HCT116 (cell line): Measurements from ENCODE around the gene LGMN. TPM values are rescaled to one million over a fixed set of nuclear protein-coding genes. Genes with fewer than 3 reads are reported as not detected.

Experiments used
- ATAC-seq: fragments of 200-7000 bp; cut with Tn5 transposase; 2 replicates; pipeline ENCODE4 v1.9.1; 2020; ENCODE audit warnings: mild to moderate bottlenecking, moderate library complexity
- BruUV-seq: library from RNA; stranded (reverse); fragments of 400-500 nt; replicated peaks from 2 replicates; lab custom pipeline; 2021; lab: Mats Ljungman, UMichigan
- CTCF ChIA-PET: fragments of 300-600 bp; sonication (Branson Sonifier 250); formaldehyde crosslinking; loops from one replicate; lab custom pipeline; 2021; ENCODE audit warnings: antibody characterized with exemption; lab: Charles Lee
- POLR2A ChIA-PET: fragments of 300-600, 350-600 bp; sonication (Branson Sonifier 250); formaldehyde crosslinking; loops from one replicate; lab custom pipeline; 2021; ENCODE audit warnings: antibody characterized with exemption; lab: Charles Lee
- RAD21 ChIA-PET, 2 experiments: fragments of 300-600 bp; sonication (Branson Sonifier 250); formaldehyde crosslinking; loops; one replicate each; lab custom pipeline; 2023; ENCODE audit warnings: low total read pairs in 2 of 2; ENCODE audit not compliant: uncharacterized antibody in 2 of 2, unreplicated experiment in 2 of 2, low non-redundant PET in 1 of 2; lab: Charles Lee
- DNase-seq: peaks from one replicate; pipeline ENCODE4 v3.0.0-alpha.2; 2010; ENCODE audit warnings: low read depth, low spot score
- H2AFZ ChIP-seq: fragments of 200-600 bp; shearing (Covaris generic), sonication (generic); 2 replicates; pipeline ENCODE4 v1.6.1; 2017; ENCODE audit warnings: low read depth, mixed run types, mixed read lengths, antibody characterized with exemption, low read length; ENCODE audit not compliant: poor library complexity, severe bottlenecking
- H3K27ac ChIP-seq: 2 replicates; pipeline ENCODE4 v1.5.1; 2012; ENCODE audit warnings: low read depth, low read length
- H3K27me3 ChIP-seq: fragments of 200-600 bp; sonication (generic); 2 replicates; pipeline ENCODE4 v1.6.1; 2016; ENCODE audit warnings: mixed run types, low read length, mixed read lengths; ENCODE audit not compliant: insufficient read depth
- H3K36me3 ChIP-seq, 2 experiments: fragments of 200-500 bp in 1 of 2; fragments of 200-600 bp in 1 of 2; sonication (Bioruptor generic) in 1 of 2; sonication (generic) in 1 of 2; 2 replicates each; pipeline versions ENCODE4 v1.5.1 to v1.6.1; 2014 to 2016; ENCODE audit warnings: low read length in 2 of 2, inconsistent platforms in 1 of 2, mixed read lengths in 1 of 2, mixed run types in 1 of 2; ENCODE audit not compliant: insufficient read depth in 2 of 2, control insufficient read depth in 1 of 2
- H3K4me1 ChIP-seq, 2 experiments: fragments of 200-600 bp in 1 of 2; sonication (generic) in 1 of 2; 2 replicates each; pipeline versions ENCODE4 v1.5.1 to v1.6.1; 2012 to 2017; ENCODE audit warnings: low read length in 2 of 2, inconsistent platforms in 1 of 2, mild to moderate bottlenecking in 1 of 2, mixed read lengths in 1 of 2, mixed run types in 1 of 2, moderate library complexity in 1 of 2; ENCODE audit not compliant: insufficient read depth in 2 of 2, control insufficient read depth in 1 of 2
- H3K4me2 ChIP-seq: fragments of 200-600 bp; sonication (generic); 2 replicates; pipeline ENCODE4 v1.6.1; 2017; ENCODE audit warnings: mixed run types, low read length, mixed read lengths
- H3K4me3 ChIP-seq, 2 experiments: fragments of 200-600 bp in 1 of 2; sonication (generic) in 1 of 2; replicated peaks in 1 of 2; 2 replicates each; pipeline ENCODE4 v1.5.1; 2011 to 2016; ENCODE audit warnings: low read length in 2 of 2, control low read depth in 1 of 2, low read depth in 1 of 2, mild to moderate bottlenecking in 1 of 2, mixed read lengths in 1 of 2, mixed run types in 1 of 2
- H3K79me2 ChIP-seq: fragments of 200-600 bp; sonication (generic); 2 replicates; pipeline ENCODE4 v1.6.1; 2017; ENCODE audit warnings: mild to moderate bottlenecking, mixed run types, low read length, moderate library complexity, mixed read lengths; ENCODE audit not compliant: insufficient read depth
- H3K9ac ChIP-seq: fragments of 200-600 bp; sonication (generic); 2 replicates; pipeline ENCODE4 v1.6.1; 2016; ENCODE audit warnings: low read length, mixed read lengths
- H3K9me2 ChIP-seq: fragments of 200-600 bp; sonication (generic), shearing (Covaris generic); 2 replicates; pipeline ENCODE4 v1.6.1; 2017; ENCODE audit warnings: mixed run types, mild to moderate bottlenecking, moderate library complexity; ENCODE audit not compliant: insufficient read depth
- H3K9me3 ChIP-seq, 2 experiments: fragments of 200-500 bp in 1 of 2; fragments of 200-600 bp in 1 of 2; sonication (Bioruptor generic) in 1 of 2; sonication (generic) in 1 of 2; 2 replicates each; pipeline ENCODE4 v1.6.1; 2014 to 2017; ENCODE audit warnings: low read length in 2 of 2, mixed read lengths in 2 of 2, inconsistent platforms in 1 of 2, low read depth in 1 of 2, mild to moderate bottlenecking in 1 of 2, mixed run types in 1 of 2, moderate library complexity in 1 of 2; ENCODE audit not compliant: control insufficient read depth in 1 of 2, insufficient read depth in 1 of 2
- H4K20me1 ChIP-seq: fragments of 200-600 bp; sonication (generic), shearing (Covaris generic); 2 replicates; pipeline ENCODE4 v1.6.1; 2017; ENCODE audit warnings: mixed run types, mild to moderate bottlenecking, moderate library complexity; ENCODE audit not compliant: insufficient read depth
- CEBPB ChIP-seq: IDR thresholded peaks from 2 replicates; pipeline ENCODE4 v1.6.1; 2012; ENCODE audit warnings: low read depth
- EZH2 ChIP-seq: fragments of 200-600 bp; sonication (generic); IDR thresholded peaks from 2 replicates; pipeline ENCODE4 v1.6.1; 2017; ENCODE audit warnings: antibody characterized with exemption, mixed run types
- EZH2phosphoT487 ChIP-seq: fragments of 200-600 bp; IDR thresholded peaks from 2 replicates; pipeline ENCODE4 v1.6.1; 2018; ENCODE audit warnings: antibody characterized with exemption, borderline replicate concordance
- POLR2A ChIP-seq: IDR thresholded peaks from 2 replicates; pipeline ENCODE4 v1.7.0; 2011; ENCODE audit warnings: borderline replicate concordance; ENCODE audit not compliant: insufficient read depth, insufficient read length; ENCODE audit errors: extremely low read depth
- POLR2AphosphoS5 ChIP-seq: IDR thresholded peaks from 2 replicates; pipeline ENCODE4 v1.6.1; 2011; ENCODE audit warnings: mild to moderate bottlenecking, low read depth, low read length, moderate library complexity
- RAD21 ChIP-seq: IDR thresholded peaks from 2 replicates; pipeline ENCODE4 v1.6.1; 2012; ENCODE audit warnings: low read depth, mild to moderate bottlenecking
- REST ChIP-seq: IDR thresholded peaks from 2 replicates; pipeline ENCODE4 v1.6.1; 2012; ENCODE audit warnings: low read depth
- SIN3A ChIP-seq: IDR thresholded peaks from 2 replicates; pipeline ENCODE4 v1.6.1; 2012; ENCODE audit warnings: low read depth
- SP1 ChIP-seq: IDR thresholded peaks from 2 replicates; pipeline ENCODE4 v1.6.1; 2012; ENCODE audit warnings: low read depth
- TCF7L2 ChIP-seq: IDR thresholded peaks from 2 replicates; pipeline ENCODE4 v1.7.0; 2011; ENCODE audit warnings: borderline replicate concordance, inconsistent platforms; ENCODE audit not compliant: insufficient read depth, insufficient read length; ENCODE audit errors: extremely low read depth
- YY1 ChIP-seq: IDR thresholded peaks from 2 replicates; pipeline ENCODE4 v1.6.1; 2011; ENCODE audit warnings: low read length, low read depth, moderate library complexity, mild to moderate bottlenecking; ENCODE audit not compliant: insufficient replicate concordance; ENCODE audit errors: extremely low read depth
- ZBTB33 ChIP-seq: IDR thresholded peaks from 2 replicates; pipeline ENCODE4 v1.6.1; 2011; ENCODE audit warnings: mild to moderate bottlenecking, low read length, moderate library complexity; ENCODE audit not compliant: insufficient replicate concordance; ENCODE audit errors: extremely low read depth
- ZNF274 ChIP-seq: fragments of 200-500 bp; sonication (Bioruptor generic); IDR thresholded peaks from 2 replicates; pipeline ENCODE4 v1.6.1; 2014; ENCODE audit warnings: mild to moderate bottlenecking, low read depth, low read length, inconsistent platforms
- intact Hi-C: fragments of 100-400 bp; cut with micrococcal nuclease; formaldehyde crosslinking; loops from 2 replicates; pipeline ENCODE4 v1.10.0; 2022
- total RNA-seq: library from RNA; stranded (reverse); gene quantifications from one replicate; pipeline ENCODE4 v1.2.1, GENCODE V29; 2021; ENCODE audit not compliant: unreplicated experiment

Gene LGMN
- total RNA-seq, 1 experiment from 2014 or later = 44.9 TPM

GRCh38 chr14:92665661-92666110 is 82.7 kb downstream of the LGMN start:
- ATAC-seq (no peak), DNase-seq (no peak)
- Histone ChIP-seq H4K20me1 (no peaks in the 10 kb centered on the region), H3K9ac (no peak overlapping the region), H3K9me2 (no peaks in the 10 kb centered on the region), H3K36me3 (no peaks in the 10 kb centered on the region), H3K27me3 (no peaks in the 10 kb centered on the region), H3K27ac (no peak overlapping the region), H3K4me3 (no peak overlapping the region), H3K79me2 (no peaks in the 10 kb centered on the region), H3K4me1 (no peaks in the 10 kb centered on the region), H3K4me2 (no peak overlapping the region), H3K9me3 (no peaks in the 10 kb centered on the region), H2AFZ (no peak overlapping the region)
- ChIA-PET CTCF (no interaction called here), POLR2A (no interaction called here), RAD21 (no interaction called here)
- TF ChIP-seq ZNF274 (no peak), POLR2A (no peak), CEBPB (no peak), TCF7L2 (no peak), SP1 (no peak), YY1 (no peak), POLR2AphosphoS5 (no peak), REST (no peak), EZH2phosphoT487 (no peak), SIN3A (no peak), EZH2 (no peak), ZBTB33 (no peak), RAD21 (no peak)
- BruUV-seq = no TSS peak
- intact Hi-C loops = no loop called here
